Stimulated activated CD4-positive, alpha-beta T cell treated with anti-CD3 and anti-CD28 coated beads, TNF-alpha, amount 100 ng/mL, for 48 hours (primary cell): ENCODE data around the gene LCLAT1.

ENCODE experiments used
- DNase-seq, 3 donors: peaks; one replicate each; pipeline ENCODE4 v3.0.0-alpha.2; 2020; ENCODE audit warnings: low read depth in 3 of 3

LCLAT1 gene

DNA sequence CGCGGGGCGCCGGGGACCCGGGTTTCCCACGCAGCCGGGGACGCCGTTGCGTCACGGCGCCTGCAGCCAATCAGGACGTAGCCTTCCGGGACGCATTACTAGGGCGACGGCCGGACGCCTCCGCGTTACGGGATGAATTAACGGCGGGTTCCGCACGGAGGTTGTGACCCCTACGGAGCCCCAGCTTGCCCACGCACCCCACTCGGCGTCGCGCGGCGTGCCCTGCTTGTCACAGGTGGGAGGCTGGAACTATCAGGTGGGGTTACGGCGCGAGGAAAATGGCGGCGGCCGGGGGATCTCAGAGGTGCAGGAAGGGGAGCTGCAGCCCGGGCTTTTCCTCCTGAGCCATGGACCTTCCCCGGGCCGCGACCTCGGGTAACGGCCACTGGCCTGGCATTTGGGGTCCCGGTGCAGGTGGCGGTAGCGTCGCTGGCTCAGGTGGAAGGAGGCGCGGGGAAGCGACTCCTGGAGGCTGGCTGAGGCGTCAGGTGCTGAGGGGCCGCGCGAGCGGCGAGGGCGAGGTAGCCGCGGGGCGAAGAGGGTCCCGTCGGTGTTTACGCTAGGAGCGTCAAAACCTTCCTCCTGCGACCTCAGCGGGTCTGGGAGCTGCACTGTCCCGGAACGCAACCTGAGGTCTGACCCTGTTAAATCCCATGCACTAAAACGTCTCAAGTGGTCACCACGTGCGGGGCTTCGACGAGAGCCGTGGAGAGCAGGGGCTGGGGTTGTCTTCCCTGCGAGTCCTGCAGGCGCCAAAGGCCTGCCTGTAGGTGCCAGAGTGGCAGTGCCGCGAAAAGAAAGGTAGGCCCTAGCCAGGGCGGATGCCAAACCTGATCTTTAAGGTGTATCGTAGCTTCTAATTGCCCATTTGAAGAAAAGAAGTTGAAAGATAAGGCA lies at the start of gene LCLAT1:
Gene LCLAT1, plus strand, starts transcription at position 98 of the 897 bp plus-strand sequence. CDS start 78,345 bp downstream, outside the sequence.
- DNase-seq, result peak; percentile 69 to 79 (median 78)

- no peak for DNase-seq
Measured at GRCh38 chr2:30398084-30398873, 48.8 kb upstream of the LCLAT1 start.

GRCh38 chr2:30400151-30400954 lies 46.7 kb upstream of the LCLAT1 start:
- no peak for DNase-seq

- DNase-seq, result no peak
Measured at GRCh38 chr2:30402441-30403182, 44.4 kb upstream of the LCLAT1 start.

GRCh38 chr2:30403592-30404312 lies 43.3 kb upstream of the LCLAT1 start:
- DNase-seq, result no peak

DNA sequence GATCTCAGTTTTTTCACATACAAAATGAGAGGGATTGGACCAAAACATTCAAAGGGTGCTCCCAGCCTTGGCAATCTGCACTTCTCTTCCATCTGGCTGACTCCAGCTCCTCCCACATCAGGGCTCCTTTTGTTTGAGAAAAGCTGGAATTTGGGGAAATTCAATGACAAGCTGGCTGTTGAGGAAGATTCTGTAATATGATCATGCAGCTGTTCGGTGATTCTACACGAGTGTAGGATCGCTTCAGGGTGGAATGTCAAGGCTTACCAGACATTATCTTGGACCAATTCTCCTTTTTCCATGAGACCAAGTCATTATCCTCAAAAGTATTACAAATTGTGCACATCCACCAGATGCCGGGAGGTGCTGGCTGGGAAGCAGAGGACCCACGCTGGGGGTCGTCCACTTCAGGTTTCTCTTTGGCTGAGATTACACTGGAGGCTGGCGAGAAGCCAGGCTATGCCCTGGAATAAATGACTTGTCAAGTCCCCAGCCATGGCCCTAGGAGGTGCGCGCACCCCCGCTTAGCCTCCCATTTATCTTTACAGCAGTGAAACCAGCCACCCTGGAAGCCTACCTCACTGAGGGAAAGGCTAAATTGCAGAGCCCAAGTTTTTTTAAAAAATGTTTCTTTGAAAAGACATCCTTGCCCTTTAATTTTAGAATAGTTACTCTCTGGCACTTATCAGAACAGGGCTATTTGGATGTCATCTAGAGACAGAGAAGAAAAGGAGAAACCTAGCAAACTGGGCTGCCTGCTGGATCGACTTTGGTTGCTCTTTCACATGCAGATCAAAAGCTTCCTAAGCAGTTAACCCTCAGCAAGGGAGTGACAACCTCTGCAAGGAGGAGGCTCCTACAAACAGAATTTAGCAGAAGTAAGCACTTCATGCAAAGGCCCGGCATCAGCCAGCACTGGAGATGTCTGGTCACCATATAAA lies 42.5 kb upstream of the LCLAT1 start:
- DNase-seq, result no peak

DNA sequence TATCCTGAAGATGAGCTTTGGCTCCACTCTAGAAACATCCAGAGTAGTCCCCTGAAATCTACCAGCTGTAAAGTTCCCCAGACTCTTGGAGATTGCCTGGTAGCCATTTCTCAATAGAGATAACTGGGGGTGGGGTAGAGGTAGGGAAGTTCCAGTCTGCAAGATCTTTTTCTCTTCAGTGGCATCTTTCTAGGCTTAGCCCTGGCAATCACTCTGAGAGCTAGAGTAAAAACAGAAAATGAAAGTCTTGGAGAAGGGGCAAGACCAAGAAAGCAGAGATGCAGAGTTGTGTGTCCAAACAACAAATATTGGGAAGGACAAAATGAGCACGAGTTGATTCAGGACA lies 41.8 kb upstream of the LCLAT1 start:
- no peak for DNase-seq

GRCh38 chr2:30406853-30407252 lies 40.2 kb upstream of the LCLAT1 start:
- DNase-seq, result no peak

GRCh38 chr2:30408961-30409387 lies 38.1 kb upstream of the LCLAT1 start:
- no peak for DNase-seq

- DNase-seq, result peak in 1 of 3 donors; percentile 14
Measured at GRCh38 chr2:30410217-30410616, 36.8 kb upstream of the LCLAT1 start.

DNA sequence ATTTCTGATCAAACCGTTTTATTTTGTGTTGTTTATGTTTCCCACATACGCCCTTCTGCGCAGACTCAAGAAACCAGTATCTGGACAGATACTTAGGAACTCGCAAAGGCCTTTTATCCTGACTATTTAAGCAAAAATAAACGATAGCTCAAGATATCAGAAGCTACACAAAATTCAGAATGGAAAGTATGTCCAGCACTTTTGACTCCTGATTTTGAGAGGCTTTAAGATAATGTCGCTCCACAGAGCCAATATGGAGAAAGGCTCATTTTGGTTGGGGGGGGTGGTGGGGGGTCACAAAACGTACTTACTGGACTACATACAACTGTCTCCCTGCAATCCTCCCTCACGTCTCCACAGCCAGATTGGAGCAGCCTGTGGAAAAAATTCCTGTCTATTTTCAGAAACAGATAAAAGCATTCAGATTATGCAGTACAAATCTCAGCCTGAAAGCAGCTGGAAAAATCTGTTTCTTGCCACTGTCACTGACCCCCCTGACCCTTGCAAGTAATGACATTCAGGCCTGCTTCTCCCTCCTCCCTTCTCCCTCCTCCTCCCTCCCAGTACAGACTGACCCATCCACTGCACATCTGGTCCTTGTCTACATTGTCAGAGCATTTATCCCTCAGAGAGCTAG lies 34.9 kb upstream of the LCLAT1 start:
- DNase-seq, result no peak

DNA sequence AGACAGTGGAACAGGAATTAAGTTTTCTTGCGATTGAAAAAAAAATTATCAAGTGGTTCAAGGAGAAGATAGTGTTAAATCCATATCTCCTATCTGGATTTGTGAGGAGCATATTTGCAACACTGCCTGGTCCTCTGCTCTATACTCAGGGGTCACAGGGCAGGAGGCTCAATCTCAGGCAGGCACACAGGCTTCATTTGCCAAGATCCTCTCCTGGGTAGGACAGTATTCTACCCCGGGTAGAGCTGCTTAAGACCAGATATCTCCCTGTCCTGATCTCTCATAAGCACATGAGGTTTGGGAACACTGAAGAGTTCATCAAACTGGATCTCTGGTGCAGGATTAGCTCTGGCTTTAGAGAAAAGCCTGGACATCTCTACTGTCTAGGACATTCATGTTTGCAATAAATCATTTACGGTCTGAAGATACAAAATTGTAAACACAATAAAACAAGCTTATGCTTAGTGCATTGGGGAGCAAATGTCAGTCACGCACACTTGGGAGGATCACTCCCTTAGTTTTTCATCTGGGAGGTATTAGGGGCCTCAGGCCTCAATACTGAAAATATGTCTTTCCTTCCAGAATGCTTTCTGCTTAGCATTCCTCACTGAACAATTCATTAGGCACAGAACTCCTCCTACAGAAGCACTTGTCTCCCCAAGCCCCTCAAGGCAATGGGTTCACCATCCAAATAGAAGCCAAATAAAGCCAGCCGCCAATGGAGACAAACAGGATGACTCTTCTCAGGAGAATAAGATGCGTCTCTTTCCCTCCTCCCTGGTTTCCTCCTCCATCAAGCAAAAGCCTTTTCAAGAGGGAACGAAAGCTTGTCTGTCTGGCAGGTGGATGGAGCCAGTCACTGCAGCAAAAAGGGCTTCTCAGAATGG lies 34.1 kb upstream of the LCLAT1 start:
- DNase-seq, result no peak

- no peak for DNase-seq
Measured at GRCh38 chr2:30414961-30415360, 32.1 kb upstream of the LCLAT1 start.

- no peak for DNase-seq
Measured at GRCh38 chr2:30417253-30417652, 29.8 kb upstream of the LCLAT1 start.

GRCh38 chr2:30421026-30421603 lies 25.9 kb upstream of the LCLAT1 start:
- DNase-seq, result peak in 1 of 3 donors; percentile 24

GRCh38 chr2:30421604-30422443 lies 25.2 kb upstream of the LCLAT1 start:
- DNase-seq, result peak in 1 of 3 donors; percentile 21
